GM06990 (cell line): ENCODE data around the gene CCNK.

ENCODE experiments used
- DNase-seq: peaks from one replicate; pipeline ENCODE4 v3.0.0-alpha.2; 2011; ENCODE audit not compliant: insufficient read length; ENCODE audit errors: extremely low read depth
- H3K27me3 ChIP-seq: replicated peaks from 2 replicates; pipeline ENCODE4 v1.6.0; 2011; ENCODE audit warnings: low read length; ENCODE audit not compliant: control insufficient read depth, insufficient read depth
- H3K36me3 ChIP-seq: 2 replicates; pipeline ENCODE4 v1.5.1; 2011; ENCODE audit warnings: low read length; ENCODE audit not compliant: control insufficient read depth, insufficient read depth
- H3K4me3 ChIP-seq: replicated peaks from 2 replicates; pipeline ENCODE4 v1.5.1; 2011; ENCODE audit warnings: low read depth, mild to moderate bottlenecking, control low read depth, low read length
- CTCF ChIP-seq: IDR thresholded peaks from 2 replicates; pipeline ENCODE4 v1.5.1; 2011; ENCODE audit warnings: low read length, control low read depth, mild to moderate bottlenecking, inconsistent platforms; ENCODE audit not compliant: insufficient read depth, poor library complexity, severe bottlenecking

The CCNK gene

GRCh38 chr14:99461411-99462085 lies 19.7 kb upstream of the CCNK start:
- no peak for TF ChIP-seq CTCF
- no peak overlapping the region for H3K4me3 ChIP-seq
- peaks cover 12% of the 10 kb centered on the region for H3K36me3 ChIP-seq
- H3K27me3 ChIP-seq, result no peaks in the 10 kb centered on the region
- no peak for DNase-seq

- Histone ChIP-seq H3K4me3 (no peak overlapping the region), H3K27me3 (no peaks in the 10 kb centered on the region), H3K36me3 (peaks cover 9% of the 10 kb centered on the region)
- no peak for DNase-seq
- no peak for TF ChIP-seq CTCF
Measured at GRCh38 chr14:99462210-99462609, 19.0 kb upstream of the CCNK start.

GRCh38 chr14:99463974-99464373 lies 17.2 kb upstream of the CCNK start:
- H3K27me3 ChIP-seq, result no peaks in the 10 kb centered on the region
- H3K36me3 ChIP-seq, result peaks cover 4% of the 10 kb centered on the region
- H3K4me3 ChIP-seq, result no peak overlapping the region
- DNase-seq, result no peak
- TF ChIP-seq CTCF, result no peak

- no peaks in the 10 kb centered on the region for H3K27me3 ChIP-seq
- no peak for DNase-seq
- no peak for TF ChIP-seq CTCF
- H3K4me3 ChIP-seq, result no peak overlapping the region
- peaks cover 3% of the 10 kb centered on the region for H3K36me3 ChIP-seq
Measured at GRCh38 chr14:99465288-99465687, 15.9 kb upstream of the CCNK start.

GRCh38 chr14:99466758-99467157 lies 14.5 kb upstream of the CCNK start:
- H3K4me3 ChIP-seq, result no peak overlapping the region
- no peak for TF ChIP-seq CTCF
- no peak for DNase-seq
- no peaks in the 10 kb centered on the region; the same call in 1 of the 2 replicates for H3K36me3 ChIP-seq
- H3K27me3 ChIP-seq, result no peaks in the 10 kb centered on the region
